ENCODE results near the gene EHMT1. TPM values are rescaled to one million over a fixed set of nuclear protein-coding genes. Genes with fewer than 3 reads are reported as not detected.

The EHMT1 gene
- total RNA-seq, 1 donor, result 43.6 TPM

DNA sequence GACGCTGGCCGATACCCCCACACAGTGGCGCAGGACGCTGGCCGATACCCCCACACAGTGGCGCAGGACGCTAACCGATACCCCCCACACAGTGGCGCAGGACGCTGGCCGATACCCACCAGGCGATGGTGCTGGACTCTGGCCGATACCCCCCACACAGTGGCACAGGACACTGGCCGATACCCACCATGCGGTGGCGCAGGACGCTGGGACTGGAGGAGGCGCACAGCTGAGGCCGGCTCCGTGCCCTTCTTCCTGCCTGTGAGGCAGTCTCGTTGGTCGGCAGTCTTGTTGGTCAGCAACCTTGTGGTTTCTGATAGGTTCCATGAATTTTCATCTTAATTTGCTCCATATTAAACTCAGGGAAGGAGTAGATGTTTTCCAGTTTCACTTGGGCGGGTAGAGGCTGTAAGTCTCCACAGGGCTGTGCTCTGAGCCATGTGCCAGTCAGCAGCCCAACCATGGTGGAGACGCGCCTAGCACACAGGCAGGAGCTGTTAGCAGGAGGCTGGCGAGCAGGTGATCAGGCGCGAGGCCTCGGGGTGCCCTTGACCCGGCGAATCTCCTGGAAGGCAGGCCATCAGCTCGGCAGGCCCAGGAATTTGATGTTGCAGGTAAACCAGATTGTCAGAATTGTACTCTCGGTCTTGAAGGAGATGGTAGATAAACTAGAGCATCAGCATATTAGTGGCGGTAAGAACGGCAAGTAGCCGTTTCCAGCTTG lies 75.6 kb downstream of the EHMT1 start:
- TF ChIP-seq, protein P1, sequence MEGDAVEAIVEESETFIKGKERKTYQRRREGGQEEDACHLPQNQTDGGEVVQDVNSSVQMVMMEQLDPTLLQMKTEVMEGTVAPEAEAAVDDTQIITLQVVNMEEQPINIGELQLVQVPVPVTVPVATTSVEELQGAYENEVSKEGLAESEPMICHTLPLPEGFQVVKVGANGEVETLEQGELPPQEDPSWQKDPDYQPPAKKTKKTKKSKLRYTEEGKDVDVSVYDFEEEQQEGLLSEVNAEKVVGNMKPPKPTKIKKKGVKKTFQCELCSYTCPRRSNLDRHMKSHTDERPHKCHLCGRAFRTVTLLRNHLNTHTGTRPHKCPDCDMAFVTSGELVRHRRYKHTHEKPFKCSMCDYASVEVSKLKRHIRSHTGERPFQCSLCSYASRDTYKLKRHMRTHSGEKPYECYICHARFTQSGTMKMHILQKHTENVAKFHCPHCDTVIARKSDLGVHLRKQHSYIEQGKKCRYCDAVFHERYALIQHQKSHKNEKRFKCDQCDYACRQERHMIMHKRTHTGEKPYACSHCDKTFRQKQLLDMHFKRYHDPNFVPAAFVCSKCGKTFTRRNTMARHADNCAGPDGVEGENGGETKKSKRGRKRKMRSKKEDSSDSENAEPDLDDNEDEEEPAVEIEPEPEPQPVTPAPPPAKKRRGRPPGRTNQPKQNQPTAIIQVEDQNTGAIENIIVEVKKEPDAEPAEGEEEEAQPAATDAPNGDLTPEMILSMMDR (IDR thresholded peaks at IDR 0.05; ENCODE audit: insufficient read depth, low read depth, low read length), result no peak
- no peak overlapping the region for H3K4me3 ChIP-seq (ENCODE audit: low read depth, low read length)
- no peak for DNase-seq (ENCODE audit: low read depth)

DNA sequence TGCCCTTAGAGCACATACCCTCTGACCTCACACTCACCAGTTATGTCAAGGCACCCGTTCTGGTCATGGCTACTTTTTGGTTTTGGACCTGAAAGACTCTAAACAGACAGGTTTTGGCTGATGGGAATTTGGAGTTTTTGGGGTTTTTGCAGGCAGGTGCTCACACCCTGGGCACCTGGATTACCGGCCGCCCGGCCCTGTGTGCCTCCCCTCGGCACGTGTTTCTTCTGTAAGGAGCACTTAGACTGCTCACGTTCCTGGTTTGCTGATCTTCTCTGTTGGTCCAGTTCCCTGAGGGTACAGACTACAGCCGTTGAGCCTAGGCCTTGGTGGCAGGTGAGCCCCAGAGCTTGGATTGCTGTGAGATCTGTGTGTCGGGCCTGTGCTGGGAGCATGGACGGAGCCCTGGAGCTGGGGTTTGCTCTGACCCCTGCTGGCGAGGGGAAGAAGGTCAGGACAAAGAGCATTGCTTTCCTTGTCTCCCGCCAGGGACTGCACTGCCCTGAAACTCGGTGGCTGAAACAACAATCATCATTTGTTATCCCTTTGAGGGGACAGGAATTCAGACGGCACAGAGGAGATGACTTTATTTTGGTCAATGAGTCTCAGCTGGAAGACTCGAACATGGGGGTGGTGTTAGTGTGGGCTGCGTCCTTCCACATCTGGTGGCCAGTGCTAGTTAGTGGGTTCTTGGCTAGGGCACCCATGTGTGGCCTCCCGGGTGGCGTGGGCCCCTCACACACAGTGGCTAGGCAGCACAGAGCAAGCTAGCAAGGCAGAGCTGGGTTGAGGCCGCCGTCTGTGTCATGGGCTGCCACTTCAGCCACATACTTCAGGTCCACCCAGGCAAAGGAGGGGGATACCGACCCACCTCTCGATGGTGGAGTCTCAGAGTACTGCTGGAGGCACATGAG lies 76.4 kb downstream of the EHMT1 start:
- DNase-seq (ENCODE audit: low read depth), result peak; percentile 57
- H3K4me3 ChIP-seq (ENCODE audit: low read depth, low read length), result no peak overlapping the region
- TF ChIP-seq, protein P1 (IDR thresholded peaks at IDR 0.05; ENCODE audit: insufficient read depth, low read depth, low read length), result peak; percentile 80

DNA sequence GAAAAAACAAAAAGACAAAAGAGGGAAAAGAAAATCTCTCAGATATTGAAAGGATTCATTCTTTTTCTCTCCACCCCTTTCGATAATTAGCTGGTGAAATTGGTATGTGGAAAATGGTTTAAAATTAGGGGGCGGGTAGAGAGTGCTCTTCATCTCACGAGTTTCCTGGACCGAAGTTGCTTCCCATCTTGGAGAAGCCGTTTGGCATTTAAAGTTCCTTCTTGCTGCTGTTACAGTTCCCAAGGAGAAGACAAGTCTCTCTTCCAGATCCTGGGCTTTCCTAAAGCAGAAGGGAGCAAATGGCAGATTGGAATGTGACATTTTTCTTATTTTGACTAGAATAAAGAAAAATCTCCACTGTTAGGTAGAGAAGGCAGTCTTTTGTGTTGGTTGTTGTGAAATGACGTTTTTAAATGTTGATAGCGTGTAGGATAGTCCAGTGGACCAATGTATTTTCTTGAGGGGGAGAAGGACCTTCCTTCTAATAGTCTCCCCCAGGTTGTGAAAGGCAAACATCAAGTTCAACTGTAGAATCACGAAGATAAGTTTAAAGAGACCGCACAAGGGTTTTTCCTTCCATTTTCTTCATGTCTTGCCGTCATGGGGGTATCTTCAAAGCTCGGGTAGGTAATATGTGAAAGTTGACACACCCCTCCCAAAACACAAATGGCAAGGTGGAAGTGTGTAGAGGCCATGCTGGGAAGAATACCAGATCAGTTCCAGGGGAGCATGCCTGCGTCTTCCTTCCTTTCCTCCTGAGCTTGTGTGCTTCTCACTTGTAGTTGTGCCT lies 77.5 kb downstream of the EHMT1 start:
- TF ChIP-seq, protein P1 (IDR thresholded peaks at IDR 0.05; ENCODE audit: insufficient read depth, low read depth, low read length), result no peak
- no peak overlapping the region for H3K4me3 ChIP-seq (ENCODE audit: low read depth, low read length)
- no peak for DNase-seq (ENCODE audit: low read depth)

DNA sequence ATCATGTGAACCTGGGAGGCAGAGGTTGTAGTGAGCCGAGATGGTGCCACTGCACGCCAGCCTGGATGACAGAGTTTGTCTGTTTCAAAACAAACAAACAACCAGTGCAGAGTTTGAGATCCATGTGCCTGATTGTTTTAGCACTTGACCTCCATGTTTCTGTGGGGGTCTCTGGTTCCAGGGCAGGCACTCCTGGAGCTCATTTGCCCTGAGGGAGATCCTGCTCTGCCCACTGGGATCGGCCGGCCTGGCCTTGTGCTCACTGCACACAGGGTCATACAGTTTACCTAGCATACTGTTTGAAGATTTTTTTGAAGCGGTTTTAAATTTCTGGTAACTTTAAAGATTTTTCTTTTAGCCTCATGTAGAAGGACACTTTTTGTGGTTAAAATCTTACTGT lies 78.4 kb downstream of the EHMT1 start:
- H3K4me3 ChIP-seq (ENCODE audit: low read depth, low read length), result no peak overlapping the region
- no peak for DNase-seq (ENCODE audit: low read depth)
- TF ChIP-seq, protein P1 (IDR thresholded peaks at IDR 0.05; ENCODE audit: insufficient read depth, low read depth, low read length), result no peak

DNA sequence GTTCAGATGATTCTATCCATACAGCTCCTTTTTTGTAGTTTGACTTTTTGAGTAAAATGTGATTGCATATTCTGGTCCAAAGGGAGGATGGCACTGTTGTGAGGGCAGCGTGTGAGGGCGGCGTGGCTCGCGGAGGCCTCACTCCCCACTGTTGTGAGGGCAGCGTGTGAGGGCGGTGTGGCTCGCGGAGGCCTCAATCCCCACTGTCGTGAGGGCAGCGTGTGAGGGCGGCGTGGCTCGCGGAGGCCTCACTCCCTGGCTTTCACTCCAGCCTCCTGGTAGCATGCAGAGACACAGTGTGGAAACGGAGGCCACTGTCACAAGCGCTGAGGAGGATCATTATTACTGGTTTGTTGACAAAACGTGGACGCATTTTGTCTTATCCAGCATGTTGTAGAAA lies 79.0 kb downstream of the EHMT1 start:
- TF ChIP-seq, protein P1 (IDR thresholded peaks at IDR 0.05; ENCODE audit: insufficient read depth, low read depth, low read length), result no peak

DNA sequence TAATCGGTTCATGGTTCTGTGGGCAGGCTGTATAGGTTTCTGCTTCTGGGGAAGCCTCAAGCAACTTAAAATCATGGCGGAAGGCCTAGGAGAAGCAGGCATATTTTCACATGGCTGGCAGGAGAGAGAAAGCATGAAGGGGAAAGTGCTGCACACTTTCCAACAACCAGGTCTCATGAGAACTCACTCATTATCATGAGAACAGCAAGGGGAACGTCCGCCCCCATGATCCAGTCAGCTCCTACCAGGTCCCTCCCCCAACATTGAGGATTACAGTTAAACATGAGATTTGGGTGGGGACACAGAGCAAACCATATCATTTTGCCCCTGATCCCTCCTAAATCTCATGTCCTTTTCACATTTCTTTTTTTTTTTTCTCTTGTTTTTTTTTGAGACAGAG lies 82.1 kb downstream of the EHMT1 start:
- no peak for DNase-seq (ENCODE audit: low read depth)
- no peak overlapping the region for H3K4me3 ChIP-seq (ENCODE audit: low read depth, low read length)
- TF ChIP-seq, protein P1 (IDR thresholded peaks at IDR 0.05; ENCODE audit: insufficient read depth, low read depth, low read length), result no peak

More for the DNA sequence above, 79.0 kb downstream of the EHMT1 start:
- DNase-seq (ENCODE audit: low read depth), result no peak
- H3K4me3 ChIP-seq (ENCODE audit: low read depth, low read length), result no peak overlapping the region
